ENCODE data around the gene FBXO9. TPM values are rescaled to one million over a fixed set of nuclear protein-coding genes. Genes with fewer than 3 reads are reported as not detected.

Gene FBXO9
- total RNA-seq, 4 donors from 2014 or later, result 65.0 to 95.9 (median 82.3) TPM

DNA sequence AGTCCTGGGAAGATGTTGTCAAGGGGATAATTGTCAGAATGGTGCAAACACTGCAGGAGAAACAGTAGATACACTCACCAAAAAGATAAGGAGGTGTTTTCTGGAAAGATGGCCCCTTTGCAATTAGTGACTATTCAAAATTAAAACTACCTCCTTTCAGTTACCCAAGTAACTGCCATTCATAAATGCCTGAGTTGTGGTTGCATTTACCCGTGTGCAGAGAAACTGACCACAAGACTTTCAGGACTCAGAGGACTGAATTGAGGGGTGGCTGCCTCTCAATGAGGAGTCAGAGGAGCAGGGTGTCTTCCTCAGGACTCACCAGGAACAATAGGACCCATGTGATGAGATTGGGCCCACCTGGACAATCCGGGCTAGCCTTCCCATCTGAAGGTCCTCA lies 44.4 kb downstream of the FBXO9 start:
- WGBS, 2 donors (ENCODE audit: low coverage in 1 of 2), result 80 to 89% methylated on average over 1 to 2 of the region's 2 CpGs
- H3K36me3 ChIP-seq, result no peaks in the 10 kb centered on the region
- peaks cover 0 to 60% (median 13%) of the 10 kb centered on the region in 3 donors for H3K4me1 ChIP-seq

DNA sequence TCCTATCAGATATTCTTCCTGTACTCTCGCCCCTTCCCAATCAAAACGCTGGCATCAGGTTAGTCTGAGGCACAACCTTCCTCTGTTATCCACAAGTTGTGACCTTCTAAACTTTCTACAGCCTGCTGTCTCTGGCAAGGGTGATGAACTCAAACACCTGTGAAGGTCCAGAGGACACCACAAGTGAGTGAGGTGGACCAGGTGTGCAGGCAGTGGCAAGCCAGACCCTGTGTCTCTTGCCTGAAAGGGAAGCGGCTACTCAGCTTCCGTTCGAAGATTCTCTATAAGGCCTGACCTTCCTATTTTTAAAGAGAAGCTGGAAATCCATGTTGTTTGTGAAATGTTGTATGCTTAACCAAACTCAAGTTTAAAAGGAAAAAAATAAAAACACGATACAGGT lies 46.7 kb downstream of the FBXO9 start:
- ATAC-seq, result no peak

More for the DNA sequence above, 44.4 kb downstream of the FBXO9 start:
- TF ChIP-seq EP300 (IDR thresholded peaks at IDR 0.05) (no peak), POLR2AphosphoS5 (IDR thresholded peaks at IDR 0.05) (no peak), CTCF (IDR thresholded peaks at IDR 0.05) (no peak), POLR2A (IDR thresholded peaks at IDR 0.05) (no peak)
- no peak for ATAC-seq
- peaks cover 0 to under 1% (median 0%) of the 10 kb centered on the region in 3 donors for H3K9me3 ChIP-seq
- peak overlapping the region in 1 of 4 donors; percentile 35 for H3K27ac ChIP-seq
- H3K4me3 ChIP-seq, result no peak overlapping the region
- H3K27me3 ChIP-seq, result no peaks in the 10 kb centered on the region

GRCh38 chr6:53112404-53112803 lies 47.2 kb downstream of the FBXO9 start:
- Histone ChIP-seq H3K4me3 (no peak overlapping the region), H3K27ac (peak overlapping the region in 3 of 4 donors; percentile 18 to 39 (median 20)), H3K36me3 (no peaks in the 10 kb centered on the region), H3K9me3 (peaks cover 0 to 9% (median 0%) of the 10 kb centered on the region in 3 donors), H3K4me1 (peaks cover 0 to 47% (median 7%) of the 10 kb centered on the region in 3 donors), H3K27me3 (no peaks in the 10 kb centered on the region)
- TF ChIP-seq POLR2AphosphoS5 (IDR thresholded peaks at IDR 0.05) (no peak), EP300 (IDR thresholded peaks at IDR 0.05) (no peak), CTCF (IDR thresholded peaks at IDR 0.05) (no peak), POLR2A (IDR thresholded peaks at IDR 0.05) (no peak)
- ATAC-seq, result no peak

More for the DNA sequence above, 46.7 kb downstream of the FBXO9 start:
- Histone ChIP-seq H3K27ac (no peak overlapping the region), H3K4me3 (no peak overlapping the region), H3K36me3 (no peaks in the 10 kb centered on the region), H3K4me1 (peaks cover 0 to 53% (median 7%) of the 10 kb centered on the region in 3 donors), H3K9me3 (peaks cover 0 to 9% (median 0%) of the 10 kb centered on the region in 3 donors), H3K27me3 (no peaks in the 10 kb centered on the region)
- 65 to 73% methylated on average over 4 to 6 of the region's 6 CpGs for WGBS, 2 donors (ENCODE audit: low coverage in 1 of 2)
- no peak for TF ChIP-seq CTCF (IDR thresholded peaks at IDR 0.05)
- TF ChIP-seq EP300 (IDR thresholded peaks at IDR 0.05), result no peak
- TF ChIP-seq POLR2AphosphoS5 (IDR thresholded peaks at IDR 0.05), result no peak
- no peak for TF ChIP-seq POLR2A (IDR thresholded peaks at IDR 0.05)

DNA sequence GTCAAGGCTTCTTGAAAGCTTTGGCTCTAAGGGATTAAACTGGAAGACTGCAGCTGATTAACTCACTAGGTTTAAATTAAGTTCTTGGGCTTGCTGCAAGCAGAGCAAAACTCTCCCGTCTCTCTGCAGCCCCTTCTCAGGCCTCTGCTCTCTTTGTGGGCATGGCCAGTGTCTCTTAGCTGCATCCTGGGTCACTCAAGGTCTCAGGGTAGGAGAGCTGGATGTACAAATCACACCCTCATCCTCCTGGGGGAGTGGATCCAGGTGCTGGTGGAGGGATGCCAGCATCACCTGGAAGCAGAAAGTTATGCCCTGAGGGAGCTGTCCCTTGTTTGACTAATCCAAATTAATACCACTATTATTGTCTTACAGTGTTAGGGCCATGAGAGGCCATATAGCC lies 47.7 kb downstream of the FBXO9 start:
- no CpG with 5 or more reads among the region's 1 CpG for WGBS, 2 donors (ENCODE audit: low coverage in 1 of 2)
- H3K4me1 ChIP-seq, result peaks cover 0 to 44% (median 7%) of the 10 kb centered on the region in 3 donors
- H3K27ac ChIP-seq, result peak overlapping the region; percentile 12 to 39 (median 19)
- H3K9me3 ChIP-seq, result peaks cover 0 to 9% (median 0%) of the 10 kb centered on the region in 3 donors
- no peak overlapping the region for H3K4me3 ChIP-seq
- no peaks in the 10 kb centered on the region for H3K27me3 ChIP-seq
- no peak for TF ChIP-seq EP300 (IDR thresholded peaks at IDR 0.05)
- TF ChIP-seq POLR2A (IDR thresholded peaks at IDR 0.05), result no peak
- TF ChIP-seq POLR2AphosphoS5 (IDR thresholded peaks at IDR 0.05), result no peak
- no peak for TF ChIP-seq CTCF (IDR thresholded peaks at IDR 0.05)
- no peaks in the 10 kb centered on the region for H3K36me3 ChIP-seq
- no peak for ATAC-seq

DNA sequence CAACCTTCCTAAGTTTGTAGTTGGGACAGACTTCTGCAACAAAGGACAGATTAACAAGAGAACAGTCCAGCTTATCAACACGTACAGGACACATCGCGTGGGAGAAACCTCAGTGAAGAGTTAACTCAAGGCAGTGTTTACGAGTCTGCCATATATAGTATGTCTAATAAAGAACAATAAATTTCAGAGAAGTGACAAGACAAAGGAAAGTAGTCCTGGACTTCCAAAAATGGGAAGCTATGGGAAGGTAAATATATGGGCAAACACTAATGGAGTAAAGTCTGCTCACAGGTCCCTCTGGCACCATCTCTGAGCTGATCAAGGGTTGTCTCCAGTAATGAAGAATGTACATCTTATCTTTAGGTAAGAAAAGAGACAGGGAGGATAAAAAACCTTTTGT lies 48.5 kb downstream of the FBXO9 start:
- Histone ChIP-seq H3K36me3 (no peaks in the 10 kb centered on the region), H3K4me3 (no peak overlapping the region), H3K9me3 (peaks cover 0 to 9% (median 0%) of the 10 kb centered on the region in 3 donors), H3K4me1 (peaks cover 0 to 40% (median 7%) of the 10 kb centered on the region in 3 donors), H3K27me3 (no peaks in the 10 kb centered on the region), H3K27ac (peak overlapping the region; percentile 12 to 39 (median 26))
- TF ChIP-seq EP300 (IDR thresholded peaks at IDR 0.05), result no peak
- WGBS, 2 donors (ENCODE audit: low coverage in 1 of 2), result 27 to 42% methylated on average over 4 of the region's 4 CpGs
- ATAC-seq, result peak; percentile 23
